GM12878 (cell line): ENCODE measurements around the gene FILIP1L. TPM values are rescaled to one million over a fixed set of nuclear protein-coding genes. Genes with fewer than 3 reads are reported as not detected.

Experiments
- ATAC-seq: fragments of 200-7000 bp; cut with Tn5 transposase; 3 replicates; pipeline ENCODE4 v1.9.1; 2020; ENCODE audit warnings: mild to moderate bottlenecking, moderate library complexity
- BruUV-seq: library from RNA; stranded (reverse); fragments of 400-500 nt; replicated peaks from 2 replicates; lab custom pipeline; 2021; lab: Mats Ljungman, UMichigan
- CTCF ChIA-PET: fragments of 300-600 bp; sonication (Branson Sonifier 250); formaldehyde crosslinking; extraction: SDS; loops from one replicate; lab custom pipeline; 2021; ENCODE audit warnings: inconsistent platforms; lab: Yijun Ruan, JAX
- POLR2A ChIA-PET: fragments of 350-600 bp; formaldehyde crosslinking; extraction: SDS; loops from one replicate; lab custom pipeline; 2021; ENCODE audit warnings: inconsistent platforms; lab: Charles Lee
- RAD21 ChIA-PET: fragments of 300-600 bp; sonication (Branson Sonifier 250); formaldehyde crosslinking; loops from one replicate; lab custom pipeline; 2023; ENCODE audit warnings: antibody characterized with exemption; ENCODE audit not compliant: unreplicated experiment; lab: Charles Lee
- SMC1A ChIA-PET: fragments of 300-600 bp; sonication (Branson Sonifier 250); formaldehyde crosslinking; loops from one replicate; lab custom pipeline; 2023; ENCODE audit not compliant: unreplicated experiment, uncharacterized antibody; lab: Charles Lee
- DNase-seq: peaks from one replicate; pipeline ENCODE4 v3.0.0-alpha.2; 2011; ENCODE audit warnings: low read depth, low spot score
- FAIRE-seq: peaks from 3 replicates; lab custom pipeline; 2011; peaks lifted over from hg19 to GRCh38; lab: Jason Lieb, UNC
- H2AFZ ChIP-seq: 2 replicates; pipeline ENCODE4 v1.6.0; 2011; ENCODE audit warnings: low read depth, low read length, control low read depth; ENCODE audit not compliant: control insufficient read depth
- H3K27ac ChIP-seq: 2 replicates; pipeline ENCODE4 v1.5.1; 2011; ENCODE audit warnings: control low read depth; ENCODE audit not compliant: control insufficient read depth, insufficient read depth
- H3K27me3 ChIP-seq, 2 experiments: replicated peaks in 1 of 2; 2 replicates each; pipeline versions ENCODE4 v1.6.0 to v1.6.1; 2011; ENCODE audit warnings: low read length in 1 of 2; ENCODE audit not compliant: control insufficient read depth in 2 of 2, insufficient read depth in 2 of 2
- H3K36me3 ChIP-seq, 2 experiments: 2 replicates each; pipeline ENCODE4 v1.5.1; 2011; ENCODE audit warnings: low read length in 1 of 2; ENCODE audit not compliant: control insufficient read depth in 2 of 2, insufficient read depth in 2 of 2
- H3K4me1 ChIP-seq: 2 replicates; pipeline ENCODE4 v1.6.1; 2011; ENCODE audit warnings: mild to moderate bottlenecking, low read length, moderate library complexity, mixed read lengths; ENCODE audit not compliant: control insufficient read depth, insufficient read depth
- H3K4me2 ChIP-seq: 2 replicates; pipeline ENCODE4 v1.6.0; 2011; ENCODE audit warnings: control low read depth; ENCODE audit not compliant: control insufficient read depth, insufficient read depth
- H3K4me3 ChIP-seq: fragments of 200-600 bp; sonication (generic); 2 replicates; pipeline ENCODE4 v1.5.1; 2016
- H3K79me2 ChIP-seq: 2 replicates; pipeline ENCODE4 v1.6.0; 2011; ENCODE audit warnings: low read length; ENCODE audit not compliant: control insufficient read depth, insufficient read depth
- H3K9ac ChIP-seq: 2 replicates; pipeline ENCODE4 v1.8.0; 2011; ENCODE audit warnings: low read length, control low read depth, mixed read lengths; ENCODE audit not compliant: control insufficient read depth, insufficient read depth
- H3K9me3 ChIP-seq: replicated peaks from 3 replicates; pipeline ENCODE4 v1.5.1; 2011; ENCODE audit warnings: mild to moderate bottlenecking, low read length; ENCODE audit not compliant: control insufficient read depth, insufficient read depth
- H4K20me1 ChIP-seq: 2 replicates; pipeline ENCODE4 v1.6.0; 2011; ENCODE audit not compliant: control insufficient read depth, insufficient read depth
- BCLAF1 ChIP-seq: fragments of 450-650 bp; IDR thresholded peaks from 2 replicates; pipeline ENCODE4 v1.6.1; 2017; ENCODE audit warnings: antibody characterized with exemption, mild to moderate bottlenecking, moderate library complexity
- FOXM1 ChIP-seq: IDR thresholded peaks from 2 replicates; pipeline ENCODE4 v1.6.1; 2012; ENCODE audit warnings: low read depth, mild to moderate bottlenecking, inconsistent platforms, low read length, moderate library complexity
- NBN ChIP-seq: fragments of 450-650 bp; IDR thresholded peaks from 2 replicates; pipeline ENCODE4 v1.6.1; 2016
- SMAD5 ChIP-seq: IDR thresholded peaks from 2 replicates; pipeline ENCODE4 v1.6.1; 2016; ENCODE audit warnings: antibody characterized with exemption, low read depth
- SRF ChIP-seq, 2 experiments: IDR thresholded peaks; 2 replicates each; pipeline ENCODE4 v1.6.1; 2011; ENCODE audit warnings: low read depth in 2 of 2, low read length in 2 of 2, mild to moderate bottlenecking in 1 of 2, moderate library complexity in 1 of 2
- ZNF207 ChIP-seq: fragments of 450-650 bp; IDR thresholded peaks from 2 replicates; pipeline ENCODE4 v1.6.1; 2014; ENCODE audit warnings: antibody characterized with exemption, mild to moderate bottlenecking, borderline replicate concordance
- ZNF217 ChIP-seq: fragments of 450-650 bp; IDR thresholded peaks from 2 replicates; pipeline ENCODE4 v1.6.1; 2017; ENCODE audit warnings: antibody characterized with exemption, mild to moderate bottlenecking
- ZNF274 ChIP-seq: IDR thresholded peaks from one replicate; pipeline ENCODE4 v1.8.0; 2011; ENCODE audit not compliant: insufficient read length, insufficient read depth
- ZNF687 ChIP-seq: fragments of 450-650 bp; IDR thresholded peaks from 2 replicates; pipeline ENCODE4 v1.6.1; 2017; ENCODE audit warnings: mild to moderate bottlenecking, moderate library complexity
- WGBS: methylation state at CpG from one replicate; pipeline ENCODE4 v1.1.6; 2016; ENCODE audit warnings: low lambda C conversion rate; ENCODE audit not compliant: insufficient replicate concordance, insufficient coverage; ENCODE audit errors: missing lambda C conversion rate; 5-methylcytosine and 5-hydroxymethylcytosine counted together
- in situ Hi-C: fragments of 300-500 bp; cut with MboI; formaldehyde crosslinking; loops from 9 replicates; pipeline ENCODE4 v1.14.3; 2018; ENCODE audit warnings: mixed read lengths
- intact Hi-C: fragments of 100-400 bp; cut with micrococcal nuclease; formaldehyde crosslinking; loops from one replicate; pipeline ENCODE4 v1.14.2; 2022; ENCODE audit not compliant: unreplicated experiment
- polyA plus RNA-seq, 11 experiments: library from polyadenylated mRNA; depleted of rRNA in 4 of 11; unstranded in 6 of 11; stranded (reverse) in 5 of 11; fragments of >200 nt; fragmentation: Nextera tagmentation in 4 of 11; fragmentation: Illumina TruSeq in 1 of 11; extraction: Ambion mirVana in 4 of 11; extraction: Trizol in 1 of 11; gene quantifications; 1 replicate in 1 of 11; 2 replicates in 10 of 11; pipeline versions ENCODE4 v1.2.1 to v1.2.3, GENCODE V29; 2011 to 2016; ENCODE audit warnings: inconsistent platforms in 2 of 11, missing spikeins in 2 of 11, low read depth in 1 of 11
- total RNA-seq, 4 experiments: library from RNA; depleted of rRNA in 3 of 4; stranded (reverse); fragments of >200 nt in 3 of 4; fragmentation: Illumina TruSeq in 1 of 4; extraction: Trizol in 1 of 4; gene quantifications; 2 replicates each; pipeline versions ENCODE4 v1.2.1 to v1.2.3, GENCODE V29; 2013 to 2021

The FILIP1L gene
- total and polyA plus RNA-seq, 10 of the 15 experiments (the other 5 are each of a cell fraction or from before 2014, with no cell fraction given) = 0.24 to 6.1 (median 3.5) TPM

GRCh38 chr3:100158918-100159330 is 44.6 kb upstream of the FILIP1L start (continued):
- TF ChIP-seq NBN = no peak
- TF ChIP-seq ZNF207 = no peak
- TF ChIP-seq SMAD5 = no peak
- TF ChIP-seq ZNF217 = no peak

GRCh38 chr3:100157685-100158084 is 43.4 kb upstream of the FILIP1L start:
- no peak for DNase-seq
- ChIA-PET CTCF (interaction anchor here (1.7 kb wide), 1 partner anchor 19 kb away, joined by 4 read pairs; no protein-coding TSS in a partner anchor), POLR2A (no interaction called here)

More at GRCh38 chr3:100157685-100158084, 43.4 kb upstream of the FILIP1L start:
- ChIA-PET SMC1A (interaction anchor here (0.5 kb wide), 1 partner anchor 404 kb away, joined by 3 read pairs; no protein-coding TSS in a partner anchor), RAD21 (no interaction called here)
- no peak overlapping the region for H3K4me2 ChIP-seq
- H3K27ac ChIP-seq = no peak overlapping the region
- no peaks in the 10 kb centered on the region for H3K36me3 ChIP-seq
- H3K27me3 ChIP-seq = no peaks in the 10 kb centered on the region
- no peak overlapping the region for H3K4me3 ChIP-seq
- TF ChIP-seq FOXM1 (no peak), ZNF687 (no peak), BCLAF1 (no peak), ZNF274 (no peak), SRF (IDR thresholded peaks at IDR 0.05; ENCODE audit: low read depth in 2 of 2, low read length in 2 of 2) (no peak)
- ATAC-seq (no peak), FAIRE-seq (no peak)
- H3K9ac ChIP-seq = no peak overlapping the region
- intact Hi-C loops = no loop called here
- BruUV-seq = no TSS peak
- no peaks in the 10 kb centered on the region for H3K4me1 ChIP-seq
- no peak overlapping the region for H2AFZ ChIP-seq
- no peaks in the 10 kb centered on the region for H3K79me2 ChIP-seq
- 100% methylated on average over 2 of the region's 2 CpGs for WGBS
- H4K20me1 ChIP-seq = no peaks in the 10 kb centered on the region
- in situ Hi-C loops = no loop called here
- H3K9me3 ChIP-seq = peaks cover 3% of the 10 kb centered on the region; the same call in 2 of the 3 replicates
